Adrenal gland (tissue), 19 donors: ENCODE results near the gene FAM72D. TPM values are rescaled to one million over a fixed set of nuclear protein-coding genes. Genes with fewer than 3 reads are reported as not detected.
A peak's percentile ranks its signal among the peaks of the same experiment; 100 is the strongest.
"Not testable (repeated sequence)": the region's sequence is repeated elsewhere in the genome, so short reads cannot be mapped to it uniquely, and the experiment has no call there.

Experiments used
- DNase-seq, 7 donors: peaks; one replicate each; pipeline ENCODE4 v3.0.0-alpha.2; 2019 to 2020
- H3K27ac ChIP-seq, 5 donors: fragments of 200-600 bp; sonication (generic) in 4 of 5; 1 replicate in 3 of 5; 2 replicates in 2 of 5; pipeline versions ENCODE4 v1.5.1 to v1.8.0; 2016 to 2020; ENCODE audit warnings: mild to moderate bottlenecking in 1 of 5
- H3K27me3 ChIP-seq: fragments of 200-600 bp; 2 replicates; pipeline ENCODE4 v1.8.0; 2021
- H3K36me3 ChIP-seq, 2 donors: fragments of 200-600 bp; replicated peaks in 1 of 2; 1 replicate in 1 of 2; 2 replicates in 1 of 2; pipeline versions ENCODE4 v1.5.1 to v1.8.0; 2018 to 2022
- H3K4me1 ChIP-seq, 2 donors: fragments of 200-600 bp; replicated peaks in 1 of 2; 1 replicate in 1 of 2; 2 replicates in 1 of 2; pipeline versions ENCODE4 v1.5.1 to v1.8.0; 2018 to 2021
- H3K4me3 ChIP-seq, 4 donors: fragments of 200-600 bp; sonication (generic) in 3 of 4; one replicate each; pipeline ENCODE4 v1.5.1; 2016 to 2018
- H3K9me3 ChIP-seq, 3 donors: fragments of 200-600 bp; sonication (generic) in 1 of 3; replicated peaks in 1 of 3; 1 replicate in 2 of 3; 2 replicates in 1 of 3; pipeline versions ENCODE4 v1.5.1 to v1.8.0; 2016 to 2021
- WGBS, 4 donors: extraction: QIAGEN DNeasy Blood & Tissue Kit in 2 of 4; methylation state at CpG; one replicate each; pipeline versions ENCODE4 v1.1.5 to v1.1.7; 2013 to 2017; 5-methylcytosine and 5-hydroxymethylcytosine counted together
- intact Hi-C, 2 donors: fragments of 100-400 bp; cut with DNase I; formaldehyde crosslinking; loops; one replicate each; pipeline versions ENCODE4 v1.14.1 to v1.15.0; 2022 to 2023
- long read RNA-seq, 10 donors: library from polyadenylated mRNA in 3 of 10; unstranded in 2 of 10; stranded (forward) in 1 of 10; transcript quantifications; one replicate each; pipeline ENCODE4 v2.0.0 and lab custom pipeline, GENCODE V29; 2021 to 2026
- polyA plus RNA-seq, 3 donors: library from polyadenylated mRNA; stranded (reverse); fragments of 200-250 nt in 2 of 3; fragments of 350-450 nt in 1 of 3; fragmentation: Illumina TruSeq in 1 of 3; extraction: RNeasy Lipid Tissue Mini Kit (QIAGEN cat#74804) in 1 of 3; gene quantifications; one replicate each; pipeline ENCODE4 v1.2.3, GENCODE V29; 2013 to 2014
- total RNA-seq, 9 donors: library from RNA; depleted of rRNA in 4 of 9; stranded (reverse); fragments of >200 nt in 4 of 9; fragments of 120-200 nt in 1 of 9; fragmentation: NEBNext Ultra II Directional in 1 of 9; extraction: Animal tissue kit (Norgen Biotek cat#: 25700) in 1 of 9; gene quantifications; one replicate each; pipeline versions ENCODE4 v1.1.0 to v1.2.4, GENCODE V29; 2013 to 2023
- donor health status: healthy with polysubstance abuse.
- donor health status: Bipolar disorder and iron deficiency.
- donor health status: DM: yes; HTN: yes; CAD: no.
- donor health status: DM: no; HTN: no; CAD: no.
- donor health status: DM: no; HTN: no; CAD: no.
- donor health status: DM: yes; HTN: yes; CAD: no.

Gene FAM72D
- total RNA-seq (1 to 10 TPM in 1 of 9 donors, under 1 TPM in 6, not detected in 2; 0.12 to 3.6 (median 0.28) TPM), polyA plus RNA-seq (under 1 TPM; 0.40 to 0.53 (median 0.47) TPM)
- long read RNA-seq, donor 1 = 0 reads
- long read RNA-seq, donor 2, partial matches to known transcripts = 0 of 1 reads
- long read RNA-seq, donor 2, other reads (novel, unspliced or antisense) = 0 of 1 reads
- long read RNA-seq, donor 3 = 0 reads
- long read RNA-seq, donor 4, partial matches to known transcripts = 0 of 1 reads
- long read RNA-seq, donor 4, other reads (novel, unspliced or antisense) = 1 of 1 reads
- long read RNA-seq, donor 5, partial matches to known transcripts = 0 of 1 reads
- long read RNA-seq, donor 5, other reads (novel, unspliced or antisense) = 1 of 1 reads
- long read RNA-seq, donor 6 = 0 reads
- long read RNA-seq, donor 7, partial matches to known transcripts = 0 of 1 reads
- long read RNA-seq, donor 7, other reads (novel, unspliced or antisense) = 0 of 1 reads
- long read RNA-seq, donor 8 = 0 reads
- long read RNA-seq, donor 9, partial matches to known transcripts = 0 of 2 reads
- long read RNA-seq, donor 9, other reads (novel, unspliced or antisense) = 0 of 2 reads
- long read RNA-seq, donor 10 = 0 reads

- Histone ChIP-seq H3K4me3 (peak within 1 kb of the TSS in 1 of 4 donors; percentile 50), H3K27ac (peak within 1 kb of the TSS in 2 of 5 donors; percentile 63 to 86)
- H3K36me3 ChIP-seq, H3K27me3 ChIP-seq, intact Hi-C loops, H3K9me3 ChIP-seq, H3K4me1 ChIP-seq, DNase-seq: not testable (repeated sequence)
- no CpG with 5 or more reads among the region's 47 CpGs for WGBS, 4 donors
Observed at GRCh38 chr1:145095284-145096057, at the start of gene FAM72D, which contains the start of gene SRGAP2B. FAM72D (plus strand) TSS chr1:145095974; CDS start chr1:145096848, 874 bp downstream. SRGAP2B (minus strand) TSS chr1:145095328; CDS start chr1:145092901, 2,427 bp downstream.

- intact Hi-C loops, H3K4me3 ChIP-seq, H3K27ac ChIP-seq, H3K9me3 ChIP-seq, H3K36me3 ChIP-seq, DNase-seq, H3K27me3 ChIP-seq, H3K4me1 ChIP-seq: not testable (repeated sequence)
- no CpG with 5 or more reads among the region's 1 CpG for WGBS, 4 donors
Observed at GRCh38 chr1:145047553-145047952, 48.2 kb upstream of the FAM72D start.

- H3K27me3 ChIP-seq, DNase-seq, H3K27ac ChIP-seq, H3K4me1 ChIP-seq, H3K36me3 ChIP-seq, H3K9me3 ChIP-seq, H3K4me3 ChIP-seq, intact Hi-C loops: not testable (repeated sequence)
- no CpG with 5 or more reads among the region's 6 CpGs for WGBS, 4 donors
Observed at GRCh38 chr1:145048181-145048856, 47.5 kb upstream of the FAM72D start.

GRCh38 chr1:145052019-145052776 lies 43.6 kb upstream of the FAM72D start:
- WGBS, 4 donors = no CpG with 5 or more reads among the region's 10 CpGs
- H3K27me3 ChIP-seq, H3K4me3 ChIP-seq, H3K36me3 ChIP-seq, H3K9me3 ChIP-seq, DNase-seq, intact Hi-C loops, H3K4me1 ChIP-seq, H3K27ac ChIP-seq: not testable (repeated sequence)

- H3K9me3 ChIP-seq, intact Hi-C loops, H3K4me1 ChIP-seq, H3K27me3 ChIP-seq, H3K4me3 ChIP-seq, H3K27ac ChIP-seq, H3K36me3 ChIP-seq, DNase-seq: not testable (repeated sequence)
- no CpG with 5 or more reads among the region's 4 CpGs for WGBS, 4 donors
Observed at GRCh38 chr1:145053428-145053827, 42.3 kb upstream of the FAM72D start.

GRCh38 chr1:145055217-145055760 lies 40.5 kb upstream of the FAM72D start:
- H3K4me3 ChIP-seq, intact Hi-C loops, H3K36me3 ChIP-seq, H3K27ac ChIP-seq, H3K4me1 ChIP-seq, H3K9me3 ChIP-seq, DNase-seq, H3K27me3 ChIP-seq: not testable (repeated sequence)
- no CpG with 5 or more reads among the region's 4 CpGs for WGBS, 4 donors

GRCh38 chr1:145058184-145058583 lies 37.6 kb upstream of the FAM72D start:
- no CpG with 5 or more reads among the region's 3 CpGs for WGBS, 4 donors
- H3K36me3 ChIP-seq, H3K27me3 ChIP-seq, H3K4me3 ChIP-seq, H3K27ac ChIP-seq, H3K9me3 ChIP-seq, intact Hi-C loops, DNase-seq, H3K4me1 ChIP-seq: not testable (repeated sequence)

GRCh38 chr1:145063285-145063684 lies 32.5 kb upstream of the FAM72D start:
- H3K4me3 ChIP-seq, H3K9me3 ChIP-seq, H3K4me1 ChIP-seq, DNase-seq, H3K27ac ChIP-seq, intact Hi-C loops, H3K36me3 ChIP-seq, H3K27me3 ChIP-seq: not testable (repeated sequence)
- 73 to 86% (median 79%) methylated on average over 1 of the region's 2 CpGs; no CpG with 5 or more reads in 1 of the 4 donors for WGBS, 4 donors

GRCh38 chr1:145063941-145064648 lies 31.7 kb upstream of the FAM72D start:
- no CpG with 5 or more reads among the region's 2 CpGs for WGBS, 4 donors

More at GRCh38 chr1:145063941-145064648, 31.7 kb upstream of the FAM72D start:
- H3K27ac ChIP-seq, H3K27me3 ChIP-seq, H3K9me3 ChIP-seq, DNase-seq, H3K4me3 ChIP-seq, intact Hi-C loops, H3K36me3 ChIP-seq, H3K4me1 ChIP-seq: not testable (repeated sequence)
